OCI-LY7 (cell line): ENCODE data around the gene DMD. TPM values are rescaled to one million over a fixed set of nuclear protein-coding genes. Genes with fewer than 3 reads are reported as not detected.

Source experiments
- BruUV-seq: library from RNA; stranded (reverse); fragments of 400-500 nt; replicated peaks from 2 replicates; lab custom pipeline; 2021; lab: Mats Ljungman, UMichigan
- CTCF ChIA-PET: fragments of 300-600 bp; sonication (Branson Sonifier 250); formaldehyde crosslinking; loops from one replicate; lab custom pipeline; 2022; ENCODE audit warnings: antibody characterized with exemption; ENCODE audit not compliant: unreplicated experiment; lab: Charles Lee
- POLR2A ChIA-PET: fragments of 300-600 bp; sonication (Branson Sonifier 250); formaldehyde crosslinking; loops from one replicate; lab custom pipeline; 2022; ENCODE audit warnings: antibody characterized with exemption; lab: Charles Lee
- DNase-seq: peaks from one replicate; pipeline ENCODE4 v3.0.0-alpha.2; 2015; ENCODE audit warnings: low spot score
- H2AFZ ChIP-seq: fragments of 200-600 bp; sonication (generic), shearing (Covaris generic); 2 replicates; pipeline ENCODE4 v1.6.1; 2014; ENCODE audit warnings: mild to moderate bottlenecking, antibody characterized with exemption, low read length, moderate library complexity
- H3K27ac ChIP-seq: fragments of 200-600 bp; sonication (generic); 2 replicates; pipeline ENCODE4 v1.5.1; 2014; ENCODE audit warnings: mixed run types, low read depth, mild to moderate bottlenecking, moderate library complexity, low read length, inconsistent platforms; ENCODE audit not compliant: poor library complexity, severe bottlenecking
- H3K36me3 ChIP-seq: fragments of 200-600 bp; sonication (generic); 2 replicates; pipeline ENCODE4 v1.6.1; 2014; ENCODE audit warnings: mild to moderate bottlenecking, antibody characterized with exemption, low read length, moderate library complexity, mixed read lengths; ENCODE audit not compliant: insufficient read depth
- H3K4me1 ChIP-seq: fragments of 200-600 bp; sonication (generic); 2 replicates; pipeline ENCODE4 v1.5.1; 2014; ENCODE audit warnings: mild to moderate bottlenecking, low read length; ENCODE audit not compliant: insufficient read depth, poor library complexity, severe bottlenecking
- H3K4me2 ChIP-seq: fragments of 200-600 bp; sonication (generic); 2 replicates; pipeline ENCODE4 v1.6.1; 2014; ENCODE audit warnings: mild to moderate bottlenecking, low read length
- H3K4me3 ChIP-seq: fragments of 200-600 bp; sonication (generic); 2 replicates; pipeline ENCODE4 v1.5.1; 2014; ENCODE audit warnings: mild to moderate bottlenecking, low read depth, low read length; ENCODE audit not compliant: poor library complexity, severe bottlenecking
- H3K79me2 ChIP-seq: fragments of 200-600 bp; sonication (generic); 2 replicates; pipeline ENCODE4 v1.6.1; 2016; ENCODE audit warnings: low read depth, mild to moderate bottlenecking, low read length, moderate library complexity, mixed read lengths; ENCODE audit not compliant: insufficient read depth
- H3K9me2 ChIP-seq: fragments of 200-600 bp; sonication (generic); 2 replicates; pipeline ENCODE4 v1.6.1; 2016; ENCODE audit warnings: mild to moderate bottlenecking, low read length, mixed read lengths; ENCODE audit not compliant: insufficient read depth
- H3K9me3 ChIP-seq: fragments of 200-600 bp; sonication (generic); 2 replicates; pipeline ENCODE4 v1.6.1; 2014; ENCODE audit warnings: mild to moderate bottlenecking, mixed run types, low read length, mixed read lengths
- H4K20me1 ChIP-seq: fragments of 200-600 bp; sonication (generic); 2 replicates; pipeline ENCODE4 v1.6.1; 2014; ENCODE audit warnings: mild to moderate bottlenecking, antibody characterized with exemption, low read length, moderate library complexity, mixed read lengths; ENCODE audit not compliant: insufficient read depth
- CTCF ChIP-seq: fragments of 200-600 bp; sonication (generic); conservative IDR thresholded peaks from 2 replicates; pipeline ENCODE4 v1.5.1; 2014; ENCODE audit warnings: mild to moderate bottlenecking, antibody characterized with exemption, low read length, moderate library complexity, mixed read lengths
- EZH2phosphoT487 ChIP-seq: fragments of 200-600 bp; sonication (generic); IDR thresholded peaks from 2 replicates; pipeline ENCODE4 v1.6.1; 2018; ENCODE audit warnings: low read depth, borderline replicate concordance, mild to moderate bottlenecking, mixed run types, antibody characterized with exemption, low read length, moderate library complexity, mixed read lengths
- intact Hi-C: fragments of 100-400 bp; cut with micrococcal nuclease; formaldehyde crosslinking; loops from one replicate; pipeline ENCODE4 v1.10.0; 2022; ENCODE audit not compliant: unreplicated experiment
- total RNA-seq, 2 experiments: library from RNA; depleted of rRNA in 1 of 2; stranded (reverse); fragments of >200 nt in 1 of 2; shearing (Covaris generic) in 1 of 2; gene quantifications; 2 replicates each; pipeline ENCODE4 v1.2.3, GENCODE V29; 2014 to 2022

Gene DMD
- total RNA-seq, 2 experiments from 2014 or later: 20.5 to 61.4 TPM

- no peak for TF ChIP-seq CTCF
- H3K9me2 ChIP-seq: no peaks in the 10 kb centered on the region
- no peak overlapping the region for H3K4me3 ChIP-seq
- no peak overlapping the region for H3K4me2 ChIP-seq
- H4K20me1 ChIP-seq: no peaks in the 10 kb centered on the region
- H3K27ac ChIP-seq: no peak overlapping the region
- BruUV-seq: no TSS peak
- H3K79me2 ChIP-seq: no peaks in the 10 kb centered on the region
- POLR2A ChIA-PET: interaction anchor here (0.7 kb wide), 1 partner anchor 266 kb away, joined by 3 read pairs; no protein-coding TSS in a partner anchor
- CTCF ChIA-PET: no interaction called here
- DNase-seq: no peak
- H3K4me1 ChIP-seq: no peaks in the 10 kb centered on the region
- no peak overlapping the region for H2AFZ ChIP-seq
- H3K36me3 ChIP-seq: no peaks in the 10 kb centered on the region
- H3K9me3 ChIP-seq: no peaks in the 10 kb centered on the region
- intact Hi-C loops: no loop called here
Observed at GRCh38 chrX:31704938-31705337, 1506.4 kb downstream of the DMD start.

- intact Hi-C loops: no loop called here
- ChIA-PET POLR2A (no interaction called here), CTCF (no interaction called here)
- Histone ChIP-seq H3K27ac (no peak overlapping the region), H3K9me2 (no peaks in the 10 kb centered on the region), H3K9me3 (no peaks in the 10 kb centered on the region), H3K4me1 (no peaks in the 10 kb centered on the region), H4K20me1 (no peaks in the 10 kb centered on the region), H2AFZ (no peak overlapping the region), H3K36me3 (no peaks in the 10 kb centered on the region), H3K4me2 (no peak overlapping the region), H3K79me2 (no peaks in the 10 kb centered on the region), H3K4me3 (no peak overlapping the region)
- BruUV-seq: no TSS peak
- DNase-seq: no peak
- TF ChIP-seq EZH2phosphoT487 (no peak), CTCF (no peak)
Observed at GRCh38 chrX:31702222-31702621, 1509.1 kb downstream of the DMD start.

- no peaks in the 10 kb centered on the region for H3K79me2 ChIP-seq
- no TSS peak for BruUV-seq
- H3K4me3 ChIP-seq: no peak overlapping the region
- H3K4me2 ChIP-seq: no peak overlapping the region
- no peak for DNase-seq
- ChIA-PET POLR2A (no interaction called here), CTCF (no interaction called here)
- no peak overlapping the region for H2AFZ ChIP-seq
- no peaks in the 10 kb centered on the region for H4K20me1 ChIP-seq
- H3K27ac ChIP-seq: no peak overlapping the region
- TF ChIP-seq CTCF (no peak), EZH2phosphoT487 (no peak)
- no peaks in the 10 kb centered on the region for H3K4me1 ChIP-seq
- intact Hi-C loops: no loop called here
- H3K36me3 ChIP-seq: no peaks in the 10 kb centered on the region
- H3K9me2 ChIP-seq: no peaks in the 10 kb centered on the region
- H3K9me3 ChIP-seq: no peaks in the 10 kb centered on the region
Observed at GRCh38 chrX:31697294-31697916, 1513.9 kb downstream of the DMD start.
